ENCODE data around the gene TOP1.

TOP1 gene

DNA sequence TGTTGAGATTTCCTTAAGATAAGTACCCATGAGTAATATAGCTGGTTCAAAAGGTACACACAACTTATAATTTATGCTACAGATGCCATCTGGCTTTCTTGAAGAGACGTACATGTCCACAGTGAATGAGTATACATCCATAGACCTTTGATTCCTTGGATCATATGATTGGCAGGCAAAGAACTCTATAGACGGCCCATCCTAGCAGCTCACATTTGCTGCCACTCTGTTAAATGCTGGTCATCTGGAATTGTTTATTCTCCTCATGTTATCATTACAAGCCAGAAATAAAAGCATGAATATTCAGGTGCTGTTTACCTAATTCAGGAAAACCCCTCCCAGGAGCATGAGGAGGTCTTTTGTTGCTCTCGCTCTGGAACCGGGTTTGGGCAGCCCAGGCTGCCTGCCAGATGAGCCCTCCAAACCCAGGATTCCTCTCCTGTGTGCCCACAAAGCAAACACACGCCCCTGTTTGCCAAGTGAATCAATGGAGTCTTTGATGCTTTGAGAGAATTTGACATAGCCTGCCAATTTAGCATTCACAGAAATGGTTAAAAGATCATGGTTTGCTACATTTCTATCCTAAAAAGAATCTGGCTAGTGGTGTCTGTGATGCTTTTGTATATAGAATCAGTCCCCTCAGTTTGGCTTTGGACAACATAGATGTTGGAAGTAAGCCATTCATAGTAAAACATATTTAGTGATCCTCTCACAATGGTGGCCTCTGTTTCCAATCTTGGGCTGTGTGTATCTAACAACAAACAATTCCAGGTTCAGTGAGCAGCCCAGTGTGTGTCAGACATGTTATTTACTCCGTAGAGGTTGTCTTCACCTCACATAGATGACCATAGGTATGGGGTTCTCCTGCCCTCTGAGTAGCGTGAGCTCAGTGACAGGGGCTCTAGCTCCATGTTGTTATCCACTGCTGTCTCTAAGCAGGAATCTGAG lies 91.3 kb downstream of the TOP1 start:
- no peak for TF ChIP-seq EZH2phosphoT487 (IDR thresholded peaks at IDR 0.05; ENCODE audit: borderline replicate concordance, low read length)
- TF ChIP-seq, protein P1, sequence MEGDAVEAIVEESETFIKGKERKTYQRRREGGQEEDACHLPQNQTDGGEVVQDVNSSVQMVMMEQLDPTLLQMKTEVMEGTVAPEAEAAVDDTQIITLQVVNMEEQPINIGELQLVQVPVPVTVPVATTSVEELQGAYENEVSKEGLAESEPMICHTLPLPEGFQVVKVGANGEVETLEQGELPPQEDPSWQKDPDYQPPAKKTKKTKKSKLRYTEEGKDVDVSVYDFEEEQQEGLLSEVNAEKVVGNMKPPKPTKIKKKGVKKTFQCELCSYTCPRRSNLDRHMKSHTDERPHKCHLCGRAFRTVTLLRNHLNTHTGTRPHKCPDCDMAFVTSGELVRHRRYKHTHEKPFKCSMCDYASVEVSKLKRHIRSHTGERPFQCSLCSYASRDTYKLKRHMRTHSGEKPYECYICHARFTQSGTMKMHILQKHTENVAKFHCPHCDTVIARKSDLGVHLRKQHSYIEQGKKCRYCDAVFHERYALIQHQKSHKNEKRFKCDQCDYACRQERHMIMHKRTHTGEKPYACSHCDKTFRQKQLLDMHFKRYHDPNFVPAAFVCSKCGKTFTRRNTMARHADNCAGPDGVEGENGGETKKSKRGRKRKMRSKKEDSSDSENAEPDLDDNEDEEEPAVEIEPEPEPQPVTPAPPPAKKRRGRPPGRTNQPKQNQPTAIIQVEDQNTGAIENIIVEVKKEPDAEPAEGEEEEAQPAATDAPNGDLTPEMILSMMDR (IDR thresholded peaks at IDR 0.05; ENCODE audit: low read depth, low read length, poor library complexity, severe bottlenecking): no peak
- no peak overlapping the region for H3K4me2 ChIP-seq (ENCODE audit: low read length)
- H3K36me3 ChIP-seq (ENCODE audit: control insufficient read depth, low read length): peaks cover 89% of the 10 kb centered on the region
- H4K20me1 ChIP-seq (ENCODE audit: control insufficient read depth, insufficient read depth, low read depth, low read length): no peaks in the 10 kb centered on the region
- no peaks in the 10 kb centered on the region; the same call in none of the 2 replicates for H3F3A ChIP-seq (ENCODE audit: control insufficient read depth, insufficient read depth)
- H3K27ac ChIP-seq (ENCODE audit: low read depth, low read length): no peak overlapping the region
- H3K9me2 ChIP-seq (replicated peaks; ENCODE audit: control insufficient read depth, low read length): no peaks in the 10 kb centered on the region
- H3K4me3 ChIP-seq (ENCODE audit: low read length): no peak overlapping the region
- H3K79me2 ChIP-seq (ENCODE audit: control insufficient read depth, low read length): no peaks in the 10 kb centered on the region
- no peaks in the 10 kb centered on the region for H3K27me3 ChIP-seq (ENCODE audit: control insufficient read depth, low read length)
- H3K9me3 ChIP-seq (ENCODE audit: control insufficient read depth, insufficient read depth, low read length): no peaks in the 10 kb centered on the region
- H3K4me1 ChIP-seq (ENCODE audit: control insufficient read depth, low read length): no peaks in the 10 kb centered on the region

DNA sequence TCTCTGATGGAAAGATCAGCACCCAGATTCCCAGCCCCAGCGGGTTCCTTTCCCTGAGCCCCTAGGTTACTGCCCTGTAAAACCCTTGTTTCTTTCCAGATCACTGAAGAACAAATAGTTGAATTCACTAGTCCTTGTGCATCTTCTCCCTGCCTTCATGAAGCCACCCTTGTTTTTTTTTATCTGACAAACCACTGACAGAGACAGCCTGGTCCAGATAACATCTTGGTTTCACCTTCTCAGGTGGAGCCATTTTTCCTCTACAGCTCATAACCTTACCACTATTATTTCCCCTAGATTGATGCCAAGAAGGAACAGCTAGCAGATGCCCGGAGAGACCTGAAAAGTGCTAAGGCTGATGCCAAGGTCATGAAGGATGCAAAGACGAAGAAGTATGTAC lies 92.8 kb downstream of the TOP1 start:
- Histone ChIP-seq H3K27ac (ENCODE audit: low read depth, low read length) (no peak overlapping the region), H3K4me1 (ENCODE audit: control insufficient read depth, low read length) (no peaks in the 10 kb centered on the region), H3K9me3 (ENCODE audit: control insufficient read depth, insufficient read depth, low read length) (no peaks in the 10 kb centered on the region), H3K4me3 (ENCODE audit: low read length) (no peak overlapping the region), H3K4me2 (ENCODE audit: low read length) (no peak overlapping the region), H4K20me1 (ENCODE audit: control insufficient read depth, insufficient read depth, low read depth, low read length) (no peaks in the 10 kb centered on the region), H3K9me2 (replicated peaks; ENCODE audit: control insufficient read depth, low read length) (no peaks in the 10 kb centered on the region), H3K79me2 (ENCODE audit: control insufficient read depth, low read length) (no peaks in the 10 kb centered on the region), H3K36me3 (ENCODE audit: control insufficient read depth, low read length) (peaks cover 89% of the 10 kb centered on the region), H3K27me3 (ENCODE audit: control insufficient read depth, low read length) (no peaks in the 10 kb centered on the region), H3F3A (ENCODE audit: control insufficient read depth, insufficient read depth) (no peaks in the 10 kb centered on the region; the same call in none of the 2 replicates)
- TF ChIP-seq, protein P1 (IDR thresholded peaks at IDR 0.05; ENCODE audit: low read depth, low read length, poor library complexity, severe bottlenecking): no peak
- no peak for TF ChIP-seq EZH2phosphoT487 (IDR thresholded peaks at IDR 0.05; ENCODE audit: borderline replicate concordance, low read length)

DNA sequence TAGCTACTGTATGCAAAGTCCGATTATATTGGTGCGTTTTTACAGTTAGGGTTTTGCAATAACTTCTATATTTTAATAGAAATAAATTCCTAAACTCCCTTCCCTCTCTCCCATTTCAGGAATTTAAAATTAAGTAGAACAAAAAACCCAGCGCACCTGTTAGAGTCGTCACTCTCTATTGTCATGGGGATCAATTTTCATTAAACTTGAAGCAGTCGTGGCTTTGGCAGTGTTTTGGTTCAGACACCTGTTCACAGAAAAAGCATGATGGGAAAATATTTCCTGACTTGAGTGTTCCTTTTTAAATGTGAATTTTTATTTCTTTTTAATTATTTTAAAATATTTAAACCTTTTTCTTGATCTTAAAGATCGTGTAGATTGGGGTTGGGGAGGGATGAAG lies 95.0 kb downstream of the TOP1 start:
- TF ChIP-seq, protein P1 (IDR thresholded peaks at IDR 0.05; ENCODE audit: low read depth, low read length, poor library complexity, severe bottlenecking): no peak
- TF ChIP-seq EZH2phosphoT487 (IDR thresholded peaks at IDR 0.05; ENCODE audit: borderline replicate concordance, low read length): no peak
- H3K27ac ChIP-seq (ENCODE audit: low read depth, low read length): no peak overlapping the region
- peaks cover 82% of the 10 kb centered on the region for H3K36me3 ChIP-seq (ENCODE audit: control insufficient read depth, low read length)
- H3F3A ChIP-seq (ENCODE audit: control insufficient read depth, insufficient read depth): no peaks in the 10 kb centered on the region; the same call in none of the 2 replicates
- no peak overlapping the region for H3K4me3 ChIP-seq (ENCODE audit: low read length)
- no peak overlapping the region for H3K4me2 ChIP-seq (ENCODE audit: low read length)
- no peaks in the 10 kb centered on the region for H3K27me3 ChIP-seq (ENCODE audit: control insufficient read depth, low read length)
- H3K4me1 ChIP-seq (ENCODE audit: control insufficient read depth, low read length): no peaks in the 10 kb centered on the region
- H3K9me2 ChIP-seq (replicated peaks; ENCODE audit: control insufficient read depth, low read length): no peaks in the 10 kb centered on the region
- no peaks in the 10 kb centered on the region for H4K20me1 ChIP-seq (ENCODE audit: control insufficient read depth, insufficient read depth, low read depth, low read length)
- no peaks in the 10 kb centered on the region for H3K79me2 ChIP-seq (ENCODE audit: control insufficient read depth, low read length)
- no peaks in the 10 kb centered on the region for H3K9me3 ChIP-seq (ENCODE audit: control insufficient read depth, insufficient read depth, low read length)
